Measurements from ENCODE around the gene SLC35E4.
"Not testable (repeated sequence)": the region's sequence is repeated elsewhere in the genome, so short reads cannot be mapped to it uniquely, and the experiment has no call there.

Gene SLC35E4

GRCh38 chr22:30612789-30613188 is 22.8 kb upstream of the SLC35E4 start:
- DNase-seq, result no peak

- DNase-seq, result no peak
Measured at GRCh38 chr22:30614268-30614667, 21.3 kb upstream of the SLC35E4 start.

GRCh38 chr22:30614879-30615278 is 20.7 kb upstream of the SLC35E4 start:
- DNase-seq, result no peak

- DNase-seq, result no peak
Measured at GRCh38 chr22:30615543-30615954, 20.0 kb upstream of the SLC35E4 start.

- DNase-seq, result no peak
Measured at GRCh38 chr22:30617819-30618218, 17.8 kb upstream of the SLC35E4 start.

- DNase-seq, result not testable (repeated sequence)
Measured at GRCh38 chr22:30619909-30620308, 15.7 kb upstream of the SLC35E4 start.

- DNase-seq, result no peak
Measured at GRCh38 chr22:30626413-30626812, 9.2 kb upstream of the SLC35E4 start.

GRCh38 chr22:30627471-30627870 is 8.1 kb upstream of the SLC35E4 start:
- no peak for DNase-seq

GRCh38 chr22:30628491-30628890 is 7.1 kb upstream of the SLC35E4 start:
- no peak for DNase-seq

GRCh38 chr22:30631469-30631868 is 4.1 kb upstream of the SLC35E4 start:
- not testable (repeated sequence) for DNase-seq

GRCh38 chr22:30634471-30635233 is 929 bp upstream of the SLC35E4 start:
- peak; percentile 97 for DNase-seq

GRCh38 chr22:30636226-30637077 is 871 bp downstream of the SLC35E4 start:
- peak; percentile 72 for DNase-seq

- DNase-seq, result no peak
Measured at GRCh38 chr22:30637701-30638114, 2.1 kb downstream of the SLC35E4 start.

- no peak for DNase-seq
Measured at GRCh38 chr22:30640361-30640760, 4.8 kb downstream of the SLC35E4 start.

- no peak for DNase-seq
Measured at GRCh38 chr22:30640839-30641430, 5.4 kb downstream of the SLC35E4 start.

GRCh38 chr22:30643055-30643875 is 7.7 kb downstream of the SLC35E4 start:
- no peak for DNase-seq

- no peak for DNase-seq
Measured at GRCh38 chr22:30646518-30647160, 11.1 kb downstream of the SLC35E4 start.

GRCh38 chr22:30647536-30647935 is 12.0 kb downstream of the SLC35E4 start:
- DNase-seq, result no peak

GRCh38 chr22:30648825-30649224 is 13.2 kb downstream of the SLC35E4 start:
- no peak for DNase-seq

GRCh38 chr22:30649430-30650007 is 13.9 kb downstream of the SLC35E4 start:
- DNase-seq, result peak; percentile 95

- no peak for DNase-seq
Measured at GRCh38 chr22:30650508-30651116, 15.0 kb downstream of the SLC35E4 start.
